Activated T-cell treated with anti-CD3 and anti-CD28 coated beads, Interleukin-2, amount 50 U/mL, for 4 hours (primary cell): ENCODE data around the gene IRGC. TPM values are rescaled to one million over a fixed set of nuclear protein-coding genes. Genes with fewer than 3 reads are reported as not detected.

Source experiments
- ATAC-seq, 2 donors: fragments of 200-7000 bp; cut with Tn5 transposase; one replicate each; pipeline ENCODE4 v1.10.0; 2021
- DNase-seq: peaks from one replicate; pipeline ENCODE4 v3.0.0-alpha.2; 2020
- H3K27me3 Mint-ChIP-seq: one replicate; pipeline ENCODE4 v1.8.0; 2021; ENCODE audit warnings: low read depth, mixed read lengths
- H3K36me3 Mint-ChIP-seq: one replicate; pipeline ENCODE4 v1.8.0; 2022; ENCODE audit warnings: mixed read lengths; ENCODE audit not compliant: insufficient read depth
- H3K4me1 Mint-ChIP-seq: one replicate; pipeline ENCODE4 v1.8.0; 2021; ENCODE audit warnings: low read depth, mixed read lengths
- H3K4me3 Mint-ChIP-seq: one replicate; pipeline ENCODE4 v1.8.0; 2021; ENCODE audit warnings: mild to moderate bottlenecking, moderate library complexity, mixed read lengths
- H3K9me3 Mint-ChIP-seq: one replicate; pipeline ENCODE4 v1.8.0; 2021; ENCODE audit warnings: mixed read lengths
- total RNA-seq, 3 donors: library from RNA; stranded (reverse); gene quantifications; one replicate each; pipeline ENCODE4 v1.2.1, GENCODE V29; 2021

The IRGC gene
- total RNA-seq, 3 donors from 2014 or later: not detected

- Mint-ChIP-seq H3K4me3 (no peak overlapping the region), H3K36me3 (peaks cover 13% of the 10 kb centered on the region), H3K4me1 (peaks cover 5% of the 10 kb centered on the region), H3K27me3 (no peaks in the 10 kb centered on the region), H3K9me3 (no peaks in the 10 kb centered on the region)
- DNase-seq (no peak), ATAC-seq (no peak)
Observed at GRCh38 chr19:43725468-43725867, 9.6 kb downstream of the IRGC start.

GRCh38 chr19:43726736-43727592, 11.1 kb downstream of the IRGC start:
- ATAC-seq (no peak), DNase-seq (no peak)
- Mint-ChIP-seq H3K9me3 (no peaks in the 10 kb centered on the region), H3K4me3 (no peak overlapping the region), H3K27me3 (no peaks in the 10 kb centered on the region), H3K36me3 (peaks cover 18% of the 10 kb centered on the region), H3K4me1 (peaks cover 5% of the 10 kb centered on the region)

- Mint-ChIP-seq H3K27me3 (no peaks in the 10 kb centered on the region), H3K4me1 (peaks cover 5% of the 10 kb centered on the region), H3K4me3 (no peak overlapping the region), H3K9me3 (no peaks in the 10 kb centered on the region), H3K36me3 (peaks cover 23% of the 10 kb centered on the region)
- no peak for DNase-seq
- no peak for ATAC-seq
Observed at GRCh38 chr19:43727593-43727853, 11.6 kb downstream of the IRGC start.

GRCh38 chr19:43729919-43730318, 14.0 kb downstream of the IRGC start:
- Mint-ChIP-seq H3K9me3 (no peaks in the 10 kb centered on the region), H3K27me3 (no peaks in the 10 kb centered on the region), H3K36me3 (peaks cover 35% of the 10 kb centered on the region), H3K4me3 (no peak overlapping the region), H3K4me1 (peaks cover 5% of the 10 kb centered on the region)
- no peak for DNase-seq
- ATAC-seq: no peak

GRCh38 chr19:43731346-43731745, 15.5 kb downstream of the IRGC start:
- DNase-seq: no peak
- Mint-ChIP-seq H3K4me1 (no peaks in the 10 kb centered on the region), H3K27me3 (no peaks in the 10 kb centered on the region), H3K9me3 (no peaks in the 10 kb centered on the region), H3K36me3 (peaks cover 43% of the 10 kb centered on the region), H3K4me3 (no peak overlapping the region)
- ATAC-seq: no peak

GRCh38 chr19:43731846-43732245, 16.0 kb downstream of the IRGC start:
- Mint-ChIP-seq H3K4me1 (no peaks in the 10 kb centered on the region), H3K4me3 (no peak overlapping the region), H3K36me3 (peaks cover 46% of the 10 kb centered on the region), H3K27me3 (no peaks in the 10 kb centered on the region), H3K9me3 (no peaks in the 10 kb centered on the region)
- no peak for DNase-seq
- ATAC-seq: no peak

- no peaks in the 10 kb centered on the region for H3K9me3 Mint-ChIP-seq
- no peak for DNase-seq
- no peak overlapping the region for H3K4me3 Mint-ChIP-seq
- no peaks in the 10 kb centered on the region for H3K27me3 Mint-ChIP-seq
- no peak for ATAC-seq
- peaks cover 2% of the 10 kb centered on the region for H3K4me1 Mint-ChIP-seq
- H3K36me3 Mint-ChIP-seq: peaks cover 57% of the 10 kb centered on the region
Observed at GRCh38 chr19:43735013-43735412, 19.1 kb downstream of the IRGC start.

GRCh38 chr19:43735957-43736356, 20.1 kb downstream of the IRGC start:
- Mint-ChIP-seq H3K4me1 (peaks cover 2% of the 10 kb centered on the region), H3K4me3 (no peak overlapping the region), H3K9me3 (no peaks in the 10 kb centered on the region), H3K27me3 (no peaks in the 10 kb centered on the region), H3K36me3 (peaks cover 62% of the 10 kb centered on the region)
- no peak for DNase-seq
- no peak for ATAC-seq

GRCh38 chr19:43738780-43739211, 22.9 kb downstream of the IRGC start:
- no peaks in the 10 kb centered on the region for H3K27me3 Mint-ChIP-seq
- peaks cover 2% of the 10 kb centered on the region for H3K4me1 Mint-ChIP-seq
- H3K9me3 Mint-ChIP-seq: no peaks in the 10 kb centered on the region
- DNase-seq: no peak
- ATAC-seq: no peak
- H3K4me3 Mint-ChIP-seq: no peak overlapping the region
- peaks cover 55% of the 10 kb centered on the region for H3K36me3 Mint-ChIP-seq

GRCh38 chr19:43739439-43740235, 23.8 kb downstream of the IRGC start:
- H3K36me3 Mint-ChIP-seq: peaks cover 61% of the 10 kb centered on the region

GRCh38 chr19:43741075-43741825, 25.4 kb downstream of the IRGC start:
- peaks cover 65% of the 10 kb centered on the region for H3K36me3 Mint-ChIP-seq
- H3K4me1 Mint-ChIP-seq: peaks cover 9% of the 10 kb centered on the region
- H3K4me3 Mint-ChIP-seq: no peak overlapping the region
- H3K9me3 Mint-ChIP-seq: no peaks in the 10 kb centered on the region
- no peaks in the 10 kb centered on the region for H3K27me3 Mint-ChIP-seq
- ATAC-seq (no peak), DNase-seq (no peak)

More at GRCh38 chr19:43739439-43740235, 23.8 kb downstream of the IRGC start:
- Mint-ChIP-seq H3K4me1 (peaks cover 2% of the 10 kb centered on the region), H3K9me3 (no peaks in the 10 kb centered on the region), H3K27me3 (no peaks in the 10 kb centered on the region), H3K4me3 (no peak overlapping the region)
- ATAC-seq: no peak
- DNase-seq: no peak

- Mint-ChIP-seq H3K9me3 (no peaks in the 10 kb centered on the region), H3K36me3 (peaks cover 63% of the 10 kb centered on the region), H3K4me3 (no peak overlapping the region), H3K27me3 (no peaks in the 10 kb centered on the region), H3K4me1 (peaks cover 18% of the 10 kb centered on the region)
- DNase-seq: no peak
- no peak for ATAC-seq
Observed at GRCh38 chr19:43743059-43743458, 27.2 kb downstream of the IRGC start.

- H3K27me3 Mint-ChIP-seq: no peaks in the 10 kb centered on the region
- H3K4me3 Mint-ChIP-seq: no peak overlapping the region
- peaks cover 59% of the 10 kb centered on the region for H3K36me3 Mint-ChIP-seq
- peak in 1 of 2 donors; percentile 22 for ATAC-seq
- peaks cover 42% of the 10 kb centered on the region for H3K4me1 Mint-ChIP-seq
- no peaks in the 10 kb centered on the region for H3K9me3 Mint-ChIP-seq
- DNase-seq: no peak
Observed at GRCh38 chr19:43747557-43748204, 31.8 kb downstream of the IRGC start.

- H3K27me3 Mint-ChIP-seq: no peaks in the 10 kb centered on the region
- H3K36me3 Mint-ChIP-seq: peaks cover 58% of the 10 kb centered on the region
- no peak overlapping the region for H3K4me3 Mint-ChIP-seq
- DNase-seq (no peak), ATAC-seq (no peak)
- H3K4me1 Mint-ChIP-seq: peaks cover 47% of the 10 kb centered on the region
- no peaks in the 10 kb centered on the region for H3K9me3 Mint-ChIP-seq
Observed at GRCh38 chr19:43748205-43748594, 32.3 kb downstream of the IRGC start.
